ENCODE measurements around the gene IFT122.
"Not testable (repeated sequence)": the region's sequence is repeated elsewhere in the genome, so short reads cannot be mapped to it uniquely, and the experiment has no call there.

The IFT122 gene, protein sequence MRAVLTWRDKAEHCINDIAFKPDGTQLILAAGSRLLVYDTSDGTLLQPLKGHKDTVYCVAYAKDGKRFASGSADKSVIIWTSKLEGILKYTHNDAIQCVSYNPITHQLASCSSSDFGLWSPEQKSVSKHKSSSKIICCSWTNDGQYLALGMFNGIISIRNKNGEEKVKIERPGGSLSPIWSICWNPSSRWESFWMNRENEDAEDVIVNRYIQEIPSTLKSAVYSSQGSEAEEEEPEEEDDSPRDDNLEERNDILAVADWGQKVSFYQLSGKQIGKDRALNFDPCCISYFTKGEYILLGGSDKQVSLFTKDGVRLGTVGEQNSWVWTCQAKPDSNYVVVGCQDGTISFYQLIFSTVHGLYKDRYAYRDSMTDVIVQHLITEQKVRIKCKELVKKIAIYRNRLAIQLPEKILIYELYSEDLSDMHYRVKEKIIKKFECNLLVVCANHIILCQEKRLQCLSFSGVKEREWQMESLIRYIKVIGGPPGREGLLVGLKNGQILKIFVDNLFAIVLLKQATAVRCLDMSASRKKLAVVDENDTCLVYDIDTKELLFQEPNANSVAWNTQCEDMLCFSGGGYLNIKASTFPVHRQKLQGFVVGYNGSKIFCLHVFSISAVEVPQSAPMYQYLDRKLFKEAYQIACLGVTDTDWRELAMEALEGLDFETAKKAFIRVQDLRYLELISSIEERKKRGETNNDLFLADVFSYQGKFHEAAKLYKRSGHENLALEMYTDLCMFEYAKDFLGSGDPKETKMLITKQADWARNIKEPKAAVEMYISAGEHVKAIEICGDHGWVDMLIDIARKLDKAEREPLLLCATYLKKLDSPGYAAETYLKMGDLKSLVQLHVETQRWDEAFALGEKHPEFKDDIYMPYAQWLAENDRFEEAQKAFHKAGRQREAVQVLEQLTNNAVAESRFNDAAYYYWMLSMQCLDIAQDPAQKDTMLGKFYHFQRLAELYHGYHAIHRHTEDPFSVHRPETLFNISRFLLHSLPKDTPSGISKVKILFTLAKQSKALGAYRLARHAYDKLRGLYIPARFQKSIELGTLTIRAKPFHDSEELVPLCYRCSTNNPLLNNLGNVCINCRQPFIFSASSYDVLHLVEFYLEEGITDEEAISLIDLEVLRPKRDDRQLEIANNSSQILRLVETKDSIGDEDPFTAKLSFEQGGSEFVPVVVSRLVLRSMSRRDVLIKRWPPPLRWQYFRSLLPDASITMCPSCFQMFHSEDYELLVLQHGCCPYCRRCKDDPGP

DNA sequence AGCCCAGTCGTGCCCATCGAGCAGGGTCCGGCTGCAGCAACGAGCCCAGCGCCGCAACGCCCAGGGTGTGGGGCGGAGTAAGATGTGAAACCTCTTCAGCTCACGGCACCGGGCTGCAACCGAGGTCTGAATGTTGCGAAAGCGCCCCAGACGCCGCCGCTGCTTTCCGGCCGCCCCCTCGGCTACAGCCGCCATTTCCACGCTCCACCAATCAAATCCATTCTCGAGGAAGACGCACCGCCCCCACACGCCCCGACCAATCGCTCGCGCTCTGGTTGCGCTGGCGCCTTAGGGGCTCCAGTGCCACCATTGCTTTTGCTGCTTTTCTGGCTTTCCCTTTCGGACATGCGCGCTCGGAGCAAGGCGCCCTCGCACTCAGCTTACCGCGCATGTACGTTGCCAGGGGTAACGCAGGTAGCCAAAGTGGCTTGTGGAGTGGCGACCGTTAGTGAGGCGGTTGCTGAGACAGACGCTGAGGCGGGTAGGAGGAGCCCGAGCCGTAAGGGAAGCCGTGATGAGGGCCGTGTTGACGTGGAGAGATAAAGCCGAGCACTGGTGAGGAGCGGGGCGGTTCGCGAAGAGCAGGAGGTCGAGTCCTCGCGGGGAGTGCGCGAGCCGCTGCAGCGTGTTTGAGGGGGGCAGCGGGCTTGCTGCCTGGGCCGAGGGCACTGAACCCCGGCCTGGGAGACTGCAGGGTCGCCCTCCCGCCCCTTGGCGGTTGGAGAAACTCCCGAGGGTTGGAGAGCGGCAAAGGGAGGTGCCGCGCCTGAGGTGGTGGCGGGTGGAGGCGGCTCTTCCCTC lies at the start of gene IFT122, which contains the start of gene MBD4:
IFT122 (plus strand) TSS at position 408 of the 801 bp plus-strand sequence; CDS start at position 515, 107 bp downstream.
MBD4 (minus strand) TSS at position 132 of the 801 bp plus-strand sequence; CDS start at position 17, 115 bp downstream.
- peak; percentile 99 for FAIRE-seq

DNA sequence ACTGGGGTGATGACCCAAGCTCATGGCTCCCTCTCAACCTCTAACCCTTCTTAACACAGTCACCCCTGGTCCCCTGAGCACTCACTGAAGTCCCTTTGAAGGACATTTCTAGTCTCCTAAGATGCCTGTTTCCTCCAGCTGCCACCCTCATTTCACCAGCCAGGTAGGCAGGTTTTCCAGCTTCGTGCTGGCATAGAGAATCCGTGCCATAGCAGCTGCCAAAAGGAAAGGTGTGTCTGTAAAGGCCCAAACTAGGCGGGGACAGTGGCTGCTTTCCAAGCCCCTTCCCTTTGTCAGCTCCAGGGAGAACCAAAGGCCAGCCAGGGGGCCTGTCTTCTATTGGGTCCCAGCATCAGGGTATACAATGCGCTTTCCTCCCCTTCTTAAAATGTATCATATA lies 48.4 kb upstream of the IFT122 start:
- not testable (repeated sequence) for FAIRE-seq

DNA sequence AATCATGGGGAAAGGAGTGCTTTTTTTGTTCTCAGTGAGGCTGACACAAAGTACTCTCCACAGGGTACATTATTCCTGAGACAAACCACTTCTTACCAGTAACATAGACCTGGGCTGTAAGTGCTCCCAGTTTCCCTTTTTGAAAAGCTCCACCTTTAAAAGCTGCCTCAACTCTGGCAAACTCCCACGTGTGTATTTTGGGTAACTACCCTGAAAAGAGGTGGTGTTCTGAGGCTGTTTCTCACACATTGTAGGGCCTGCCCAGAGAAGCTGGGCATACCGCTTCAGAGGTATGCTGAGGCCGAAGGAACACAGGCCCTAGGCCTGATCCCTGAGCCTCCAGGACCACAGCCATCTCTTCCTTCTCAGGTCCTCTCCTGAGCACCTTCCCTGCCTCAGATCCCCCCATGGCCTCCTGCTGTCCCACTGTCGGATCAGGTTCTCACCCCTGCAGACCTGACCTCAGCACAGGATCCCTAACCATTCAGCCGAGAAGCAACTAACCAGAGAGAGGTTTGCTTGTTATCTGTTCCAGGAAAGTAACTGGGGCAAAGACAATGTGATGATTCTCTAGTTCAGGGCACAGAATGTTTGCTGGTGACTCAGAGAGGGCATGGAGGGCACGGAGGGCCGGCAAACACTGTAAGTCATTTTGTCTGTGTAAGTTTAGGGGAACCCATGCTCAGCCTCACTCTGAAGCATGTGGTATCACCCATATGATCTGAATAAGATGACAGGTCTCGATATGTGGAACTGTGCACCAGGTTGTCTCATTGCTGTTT lies 47.7 kb upstream of the IFT122 start:
- FAIRE-seq: not testable (repeated sequence)

DNA sequence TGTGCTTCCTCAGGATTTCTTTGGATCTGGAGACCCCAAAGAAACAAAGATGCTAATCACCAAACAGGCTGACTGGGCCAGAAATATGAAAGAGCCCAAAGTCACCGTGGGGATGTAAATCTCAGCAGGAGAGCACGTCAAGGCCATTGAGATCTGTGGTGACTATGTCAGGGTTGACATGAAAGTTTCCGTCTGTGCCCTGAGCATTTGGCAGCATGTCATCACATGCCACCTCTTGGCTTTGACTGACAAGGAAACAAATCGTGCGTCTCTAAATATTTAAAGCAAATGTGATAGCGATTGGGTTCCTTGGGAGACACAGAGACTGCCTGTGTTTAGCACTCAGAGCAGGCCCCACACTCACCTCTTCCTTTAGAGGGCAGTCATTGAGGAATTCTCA lies 46.8 kb upstream of the IFT122 start:
- FAIRE-seq: no peak

DNA sequence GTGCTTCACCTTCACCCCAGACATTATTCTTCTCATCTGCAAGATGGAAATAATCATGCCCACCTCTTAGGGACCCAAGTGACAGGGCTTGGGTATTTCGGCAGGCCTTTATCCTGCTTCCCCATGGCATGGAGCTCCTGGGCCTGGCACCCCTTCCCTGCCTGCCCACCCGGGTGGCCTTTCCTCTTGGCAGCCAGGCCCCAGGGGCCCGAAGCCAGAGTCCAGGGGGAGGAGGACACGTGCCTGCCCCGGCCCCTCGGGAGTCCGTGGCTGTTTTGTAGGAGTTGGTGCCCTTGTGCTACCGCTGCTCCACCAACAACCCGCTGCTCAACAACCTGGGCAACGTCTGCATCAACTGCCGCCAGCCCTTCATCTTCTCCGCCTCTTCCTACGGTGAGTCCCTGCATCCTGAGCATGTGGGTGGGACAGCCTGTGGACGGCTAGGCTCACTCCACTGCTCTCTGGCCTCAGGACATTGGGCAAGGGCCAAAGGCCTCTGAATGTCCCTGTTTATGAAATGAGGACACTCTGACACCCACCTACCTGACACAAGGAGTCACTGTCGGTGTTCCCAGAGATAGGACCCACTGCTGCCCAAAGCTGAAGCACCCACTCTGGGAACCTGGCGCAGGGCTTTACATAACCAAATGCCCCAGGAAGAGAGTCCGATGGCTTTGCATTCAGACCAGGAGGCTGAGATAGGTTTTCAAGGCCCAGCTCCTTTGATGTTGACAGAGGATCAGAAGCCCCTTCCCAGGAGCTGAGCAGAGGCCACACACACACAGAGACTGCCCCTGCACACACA lies 46.1 kb upstream of the IFT122 start:
- FAIRE-seq: not testable (repeated sequence)

DNA sequence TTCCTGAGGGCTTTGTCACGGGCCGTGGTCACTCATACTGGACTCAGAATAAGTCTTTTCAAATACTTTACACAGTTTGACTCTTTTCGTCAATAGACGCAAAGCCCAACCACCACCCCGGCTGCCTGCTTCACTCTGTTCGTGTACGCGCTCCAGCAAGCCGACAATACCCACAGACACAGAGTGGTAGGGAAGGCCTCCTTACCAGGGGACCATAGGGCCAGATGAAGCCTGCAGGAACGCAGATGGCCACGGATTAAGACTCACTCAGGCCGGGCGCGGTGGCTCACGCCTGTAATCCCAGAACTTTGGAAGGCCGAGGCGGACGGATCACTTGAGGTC lies 41.2 kb upstream of the IFT122 start:
- no peak for FAIRE-seq

DNA sequence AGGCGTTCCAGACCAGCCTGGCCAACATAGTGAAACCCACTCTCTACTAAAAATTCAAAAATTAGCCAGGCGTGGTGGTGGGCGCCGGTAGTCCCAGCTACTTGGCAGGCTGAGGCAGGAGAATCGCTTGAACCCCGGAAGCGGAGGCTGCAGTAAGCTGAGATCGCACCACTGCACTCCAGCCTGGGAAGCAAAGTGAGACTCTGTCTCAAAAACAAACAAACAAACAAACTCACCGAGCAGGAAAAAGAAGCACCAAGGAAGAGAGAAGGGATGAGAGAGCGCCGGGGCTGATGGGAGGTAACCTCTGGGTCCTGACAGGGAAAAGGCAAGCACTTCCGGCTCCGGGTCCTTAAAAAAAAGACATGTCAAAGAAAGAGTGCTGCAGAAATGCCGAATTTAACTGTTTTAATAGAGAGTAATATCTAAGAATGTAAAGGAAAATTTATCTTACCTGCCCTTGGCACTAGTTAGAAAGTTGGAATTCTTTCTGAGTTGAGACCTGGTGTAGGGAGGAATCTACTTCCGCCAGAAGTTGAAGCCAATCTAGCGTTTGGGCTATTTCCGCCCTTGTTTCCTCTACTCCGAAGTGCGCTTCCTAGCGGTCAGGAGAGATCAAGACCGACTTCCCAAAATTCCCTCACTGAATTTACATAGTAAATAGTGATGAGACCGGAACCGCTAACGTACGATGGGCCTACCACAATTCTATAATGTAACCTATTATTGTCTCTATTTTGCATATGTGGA lies 40.7 kb upstream of the IFT122 start:
- peak; percentile 97 for FAIRE-seq

GRCh38 chr3:129399895-129400357 lies 40.1 kb upstream of the IFT122 start:
- FAIRE-seq: no peak

- FAIRE-seq: no peak
Observed at GRCh38 chr3:129402210-129402609, 37.8 kb upstream of the IFT122 start.

DNA sequence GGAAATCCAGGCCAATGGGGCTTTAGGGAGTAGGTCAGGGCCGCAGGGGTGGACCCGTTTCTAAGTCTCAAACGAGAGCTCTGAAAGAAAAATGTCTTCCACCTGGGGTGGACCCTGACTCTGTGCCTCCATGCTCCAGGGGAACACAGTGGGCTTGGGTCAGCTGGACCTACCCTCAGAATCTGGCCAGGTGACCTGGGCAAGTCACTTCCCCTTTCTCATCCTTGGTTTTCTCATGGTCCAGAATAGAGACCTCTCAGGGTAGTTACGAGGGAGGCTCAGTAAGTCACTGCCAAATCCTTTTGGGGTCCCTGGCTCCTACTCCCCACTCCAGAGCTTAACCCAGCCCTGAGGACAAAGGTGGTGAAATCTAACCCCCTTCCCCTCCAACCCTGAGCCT lies 37.4 kb upstream of the IFT122 start:
- FAIRE-seq: no peak

GRCh38 chr3:129403450-129403849 lies 36.6 kb upstream of the IFT122 start:
- FAIRE-seq: no peak

DNA sequence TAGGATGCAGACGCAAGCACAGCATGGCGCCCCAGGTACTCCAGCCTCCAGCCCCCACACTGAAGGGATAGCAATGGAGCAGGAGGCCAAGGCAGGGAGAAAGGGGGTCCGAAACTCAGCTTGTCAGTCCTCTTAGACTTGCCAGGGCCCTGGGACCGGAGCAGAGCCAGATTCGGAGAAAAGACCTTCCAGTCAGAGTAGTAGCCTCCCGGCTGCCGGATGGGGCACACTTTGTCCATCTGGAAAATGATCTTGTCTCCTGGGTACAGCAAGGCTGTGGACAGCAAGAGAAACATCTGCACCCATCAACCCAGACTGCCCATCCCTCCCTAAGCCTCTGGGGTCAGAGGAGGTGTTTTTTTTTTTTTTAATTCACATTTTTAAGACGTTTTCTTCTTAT lies 35.9 kb upstream of the IFT122 start:
- no peak for FAIRE-seq

GRCh38 chr3:129404610-129405009 lies 35.4 kb upstream of the IFT122 start:
- FAIRE-seq: no peak

DNA sequence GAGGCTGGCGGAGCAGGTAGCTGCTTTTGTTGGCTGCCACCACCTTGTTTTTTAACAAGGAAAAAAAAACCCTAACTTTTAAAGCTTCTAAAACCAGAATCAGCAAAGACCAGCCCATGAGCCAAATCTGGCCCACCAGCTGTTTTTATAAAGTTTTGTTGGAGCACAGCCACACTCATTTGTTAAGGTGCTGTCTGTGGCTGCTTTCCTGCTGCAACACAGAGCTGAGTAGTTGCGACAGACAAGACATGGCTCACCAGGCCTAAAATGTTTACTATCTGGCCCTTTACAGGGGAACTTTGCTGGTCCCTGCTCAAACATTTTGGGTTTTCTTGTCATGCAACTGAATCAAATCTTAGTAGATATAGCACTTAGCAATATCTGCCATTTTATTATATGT lies 30.5 kb upstream of the IFT122 start:
- no peak for FAIRE-seq

- FAIRE-seq: no peak
Observed at GRCh38 chr3:129410971-129411370, 29.1 kb upstream of the IFT122 start.

DNA sequence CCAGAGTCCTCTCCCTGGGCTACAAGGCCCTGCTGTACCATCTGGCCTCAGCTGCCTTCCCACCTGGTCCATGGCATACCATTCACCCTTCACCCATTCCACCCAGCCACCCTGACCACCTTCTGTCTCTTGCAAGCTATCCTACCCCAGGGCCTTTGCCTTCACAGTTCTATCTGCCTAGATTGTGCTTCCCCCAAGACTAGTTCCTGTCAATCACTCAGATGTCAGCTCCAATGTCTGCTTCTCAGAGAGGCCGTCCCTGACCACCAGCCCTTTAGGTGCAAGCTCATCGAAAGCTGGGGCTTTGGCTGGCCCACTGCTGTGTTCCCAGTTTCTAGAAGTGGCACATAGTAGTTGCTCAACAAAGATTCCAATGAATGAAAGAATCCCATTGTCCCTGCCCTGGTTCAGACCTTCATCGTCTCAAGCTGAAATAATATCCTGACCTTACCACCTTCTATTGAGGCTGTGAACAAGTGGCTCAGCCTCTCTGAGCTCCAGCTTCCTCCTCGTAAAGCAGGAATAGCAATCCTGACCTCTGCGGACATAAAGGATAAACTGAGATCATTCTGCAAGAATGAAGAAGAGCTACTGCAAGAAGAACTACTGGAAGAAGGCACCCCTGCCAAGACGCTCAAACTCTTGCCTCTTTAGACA lies 27.4 kb upstream of the IFT122 start:
- FAIRE-seq: no peak

DNA sequence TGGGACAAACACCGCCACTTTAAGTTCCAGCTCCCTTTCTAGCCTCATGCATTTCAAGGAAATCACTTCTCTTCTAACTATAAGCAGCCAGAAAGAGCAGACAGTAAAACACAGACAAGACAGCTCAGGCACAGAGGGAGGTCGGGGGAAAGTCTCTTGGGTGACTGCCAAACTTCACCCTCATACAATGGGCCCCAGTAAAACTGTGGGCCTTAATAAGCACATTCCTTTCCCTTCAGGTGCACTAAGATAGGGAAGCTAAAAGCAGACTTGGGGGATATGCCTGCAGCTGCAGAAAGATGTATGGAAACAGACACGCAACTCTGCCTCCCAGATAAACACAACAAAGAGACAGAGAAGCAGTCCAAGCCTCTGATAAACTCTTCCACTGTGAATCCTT lies 26.8 kb upstream of the IFT122 start:
- FAIRE-seq: not testable (repeated sequence)

- FAIRE-seq: no peak
Observed at GRCh38 chr3:129413687-129414506, 26.1 kb upstream of the IFT122 start.
